ENCODE data around the gene ATAD3C. TPM values are rescaled to one million over a fixed set of nuclear protein-coding genes. Genes with fewer than 3 reads are reported as not detected.
"Not testable (repeated sequence)": the region's sequence is repeated elsewhere in the genome, so short reads cannot be mapped to it uniquely, and the experiment has no call there.

Gene ATAD3C
- total RNA-seq, 3 donors from 2014 or later (not counting 1 experiment from before 2014, with no cell fraction given) = 0.13 to 2.2 (median 1.5) TPM

DNA sequence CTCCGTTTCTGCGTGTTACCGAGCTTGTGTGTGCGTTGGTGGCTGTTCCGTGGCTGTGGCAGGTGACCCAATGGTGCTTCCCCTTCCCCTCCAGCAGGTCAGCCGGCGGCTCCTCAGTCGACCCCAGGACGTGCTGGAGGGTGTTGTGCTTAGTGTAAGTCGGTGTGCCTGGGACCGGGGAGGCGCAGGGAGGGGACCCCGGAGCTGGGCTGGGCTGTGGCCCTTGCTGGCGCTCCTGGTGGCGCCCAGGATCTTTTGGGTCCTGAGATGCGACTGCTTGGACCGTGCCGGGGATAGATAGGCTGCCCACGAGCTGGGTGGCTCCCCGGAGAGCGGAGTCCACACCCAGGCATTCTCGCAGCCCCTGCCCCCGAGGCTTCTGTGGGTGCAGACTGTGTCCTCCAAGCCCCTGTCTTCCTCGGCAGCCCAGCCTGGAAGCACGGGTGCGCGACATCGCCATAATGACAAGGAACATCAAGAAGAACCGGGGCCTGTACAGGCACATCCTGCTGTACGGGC is 5.9 kb downstream of the ATAD3C start:
- no peak overlapping the region for H3K4me3 Mint-ChIP-seq
- ATAC-seq = no peak
- no peak for DNase-seq
- no peaks in the 10 kb centered on the region for H3K4me1 Mint-ChIP-seq
- no peaks in the 10 kb centered on the region for H3K4me1 ChIP-seq (ENCODE audit: control insufficient read depth, insufficient read depth, low read length)
- no peaks in the 10 kb centered on the region for H3K36me3 ChIP-seq (ENCODE audit: control insufficient read depth, insufficient read depth, low read length)
- no peaks in the 10 kb centered on the region for H3K27me3 Mint-ChIP-seq (ENCODE audit: low read depth in 2 of 2)
- no peaks in the 10 kb centered on the region for H3K9me3 ChIP-seq (ENCODE audit: control insufficient read depth, insufficient read depth, low read length)
- no peak overlapping the region for H3K4me3 ChIP-seq (ENCODE audit: low read length)
- no peaks in the 10 kb centered on the region for H3K9me3 Mint-ChIP-seq
- TF ChIP-seq, protein P1, sequence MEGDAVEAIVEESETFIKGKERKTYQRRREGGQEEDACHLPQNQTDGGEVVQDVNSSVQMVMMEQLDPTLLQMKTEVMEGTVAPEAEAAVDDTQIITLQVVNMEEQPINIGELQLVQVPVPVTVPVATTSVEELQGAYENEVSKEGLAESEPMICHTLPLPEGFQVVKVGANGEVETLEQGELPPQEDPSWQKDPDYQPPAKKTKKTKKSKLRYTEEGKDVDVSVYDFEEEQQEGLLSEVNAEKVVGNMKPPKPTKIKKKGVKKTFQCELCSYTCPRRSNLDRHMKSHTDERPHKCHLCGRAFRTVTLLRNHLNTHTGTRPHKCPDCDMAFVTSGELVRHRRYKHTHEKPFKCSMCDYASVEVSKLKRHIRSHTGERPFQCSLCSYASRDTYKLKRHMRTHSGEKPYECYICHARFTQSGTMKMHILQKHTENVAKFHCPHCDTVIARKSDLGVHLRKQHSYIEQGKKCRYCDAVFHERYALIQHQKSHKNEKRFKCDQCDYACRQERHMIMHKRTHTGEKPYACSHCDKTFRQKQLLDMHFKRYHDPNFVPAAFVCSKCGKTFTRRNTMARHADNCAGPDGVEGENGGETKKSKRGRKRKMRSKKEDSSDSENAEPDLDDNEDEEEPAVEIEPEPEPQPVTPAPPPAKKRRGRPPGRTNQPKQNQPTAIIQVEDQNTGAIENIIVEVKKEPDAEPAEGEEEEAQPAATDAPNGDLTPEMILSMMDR (IDR thresholded peaks at IDR 0.05) = no peak
- intact Hi-C loops (cut with micrococcal nuclease) = no loop called here
- H3K27me3 ChIP-seq (ENCODE audit: control insufficient read depth, insufficient read depth, low read length) = no peaks in the 10 kb centered on the region
- no peak overlapping the region for H3K27ac Mint-ChIP-seq
- H3K27ac ChIP-seq (ENCODE audit: low read length) = no peak overlapping the region
- WGBS (ENCODE audit: insufficient coverage) = 87% methylated on average over 27 of the region's 30 CpGs
- no peaks in the 10 kb centered on the region for H3K36me3 Mint-ChIP-seq

DNA sequence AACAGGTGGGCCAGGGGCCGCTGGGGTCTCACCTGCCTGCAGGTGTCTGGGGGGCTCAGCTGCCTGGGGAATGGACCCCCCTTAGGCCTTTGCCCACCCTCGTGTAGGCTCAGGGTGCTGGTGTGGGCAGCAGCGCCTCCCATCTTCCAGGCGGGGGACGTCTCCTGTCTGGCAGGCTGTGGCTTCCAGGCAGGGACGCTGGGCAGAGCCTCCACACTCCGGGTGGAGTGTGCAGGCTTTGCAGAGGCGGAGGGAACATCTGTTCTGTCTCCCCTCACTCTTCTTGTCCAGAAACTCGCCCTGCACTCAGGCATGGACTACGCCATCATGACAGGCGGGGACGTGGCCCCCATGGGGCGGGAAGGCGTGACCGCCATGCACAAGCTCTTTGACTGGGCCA is 6.4 kb downstream of the ATAD3C start:
- H3K27ac ChIP-seq (ENCODE audit: low read length); H3K9me3 ChIP-seq (ENCODE audit: control insufficient read depth, insufficient read depth, low read length); H3K27me3 ChIP-seq (ENCODE audit: control insufficient read depth, insufficient read depth, low read length); H3K4me1 Mint-ChIP-seq; ATAC-seq; H3K36me3 Mint-ChIP-seq; DNase-seq; H3K27me3 Mint-ChIP-seq (ENCODE audit: low read depth in 2 of 2); H3K27ac Mint-ChIP-seq; H3K4me3 ChIP-seq (ENCODE audit: low read length); H3K36me3 ChIP-seq (ENCODE audit: control insufficient read depth, insufficient read depth, low read length); H3K4me1 ChIP-seq (ENCODE audit: control insufficient read depth, insufficient read depth, low read length); H3K9me3 Mint-ChIP-seq; H3K4me3 Mint-ChIP-seq; intact Hi-C loops (cut with micrococcal nuclease): not testable (repeated sequence)
- WGBS (ENCODE audit: insufficient coverage) = no CpG with 5 or more reads among the region's 15 CpGs

DNA sequence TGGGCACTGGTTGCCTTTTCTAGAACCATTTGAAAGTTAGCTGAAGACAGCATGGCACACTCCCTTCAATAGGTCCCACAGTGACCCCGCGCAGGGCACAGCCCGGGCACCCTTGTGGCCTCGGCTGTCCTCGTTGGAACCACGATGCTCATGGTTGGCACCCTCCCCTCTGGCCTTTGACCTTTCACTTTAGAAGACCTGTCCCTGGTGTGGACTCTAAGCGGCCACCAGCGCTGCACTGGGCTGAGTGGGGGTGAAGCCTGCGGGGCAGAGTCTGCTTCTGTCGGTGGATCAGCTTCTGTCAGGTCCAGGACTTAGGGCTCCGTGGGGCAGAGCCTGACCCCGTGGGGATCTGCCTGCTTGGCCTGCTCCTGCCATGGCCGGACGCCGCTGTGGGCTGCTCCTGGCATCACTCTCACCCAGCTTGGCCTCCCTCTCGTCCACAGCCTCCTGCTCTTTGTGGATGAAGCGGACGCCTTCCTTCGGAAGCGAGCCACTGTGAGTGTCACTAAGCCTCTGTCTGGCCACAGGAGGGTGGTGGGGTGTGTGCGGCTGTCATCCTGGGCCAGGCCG is 7.3 kb downstream of the ATAD3C start:
- H3K9me3 Mint-ChIP-seq; H3K27ac Mint-ChIP-seq; H3K9me3 ChIP-seq (ENCODE audit: control insufficient read depth, insufficient read depth, low read length); H3K36me3 ChIP-seq (ENCODE audit: control insufficient read depth, insufficient read depth, low read length); H3K27me3 ChIP-seq (ENCODE audit: control insufficient read depth, insufficient read depth, low read length); H3K27ac ChIP-seq (ENCODE audit: low read length); intact Hi-C loops (cut with micrococcal nuclease); H3K36me3 Mint-ChIP-seq; H3K4me3 Mint-ChIP-seq; ATAC-seq; H3K4me1 ChIP-seq (ENCODE audit: control insufficient read depth, insufficient read depth, low read length); DNase-seq; H3K4me1 Mint-ChIP-seq; H3K27me3 Mint-ChIP-seq (ENCODE audit: low read depth in 2 of 2); H3K4me3 ChIP-seq (ENCODE audit: low read length): not testable (repeated sequence)
- WGBS (ENCODE audit: insufficient coverage) = 86% methylated on average over 22 of the region's 22 CpGs

DNA sequence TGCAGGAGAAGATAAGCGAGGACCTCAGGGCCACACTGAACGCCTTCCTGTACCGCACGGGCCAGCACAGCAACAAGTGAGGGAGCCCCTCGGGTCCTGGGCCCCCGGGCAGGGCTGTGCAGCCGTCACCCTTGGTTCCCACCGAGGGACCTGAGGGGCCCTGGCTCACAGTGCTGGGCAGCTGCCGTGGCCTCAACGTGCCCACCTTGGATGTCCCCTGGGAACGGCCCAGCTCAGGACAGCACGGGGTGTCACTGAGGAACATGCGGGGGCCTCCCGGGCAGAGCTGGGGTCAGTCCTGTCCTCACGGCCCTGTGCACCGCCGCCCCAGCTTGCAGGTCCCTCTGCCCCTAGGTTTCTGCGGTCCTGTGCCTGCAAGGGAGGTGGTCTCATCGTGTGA is 9.7 kb downstream of the ATAD3C start:
- 92% methylated on average over 12 of the region's 19 CpGs for WGBS (ENCODE audit: insufficient coverage)
- H3K27ac ChIP-seq (ENCODE audit: low read length); H3K4me1 Mint-ChIP-seq; H3K4me1 ChIP-seq (ENCODE audit: control insufficient read depth, insufficient read depth, low read length); H3K9me3 Mint-ChIP-seq; H3K27ac Mint-ChIP-seq; H3K36me3 ChIP-seq (ENCODE audit: control insufficient read depth, insufficient read depth, low read length); H3K4me3 ChIP-seq (ENCODE audit: low read length); DNase-seq; H3K27me3 Mint-ChIP-seq (ENCODE audit: low read depth in 2 of 2); H3K9me3 ChIP-seq (ENCODE audit: control insufficient read depth, insufficient read depth, low read length); H3K4me3 Mint-ChIP-seq; ATAC-seq; H3K27me3 ChIP-seq (ENCODE audit: control insufficient read depth, insufficient read depth, low read length); H3K36me3 Mint-ChIP-seq; intact Hi-C loops (cut with micrococcal nuclease): not testable (repeated sequence)

DNA sequence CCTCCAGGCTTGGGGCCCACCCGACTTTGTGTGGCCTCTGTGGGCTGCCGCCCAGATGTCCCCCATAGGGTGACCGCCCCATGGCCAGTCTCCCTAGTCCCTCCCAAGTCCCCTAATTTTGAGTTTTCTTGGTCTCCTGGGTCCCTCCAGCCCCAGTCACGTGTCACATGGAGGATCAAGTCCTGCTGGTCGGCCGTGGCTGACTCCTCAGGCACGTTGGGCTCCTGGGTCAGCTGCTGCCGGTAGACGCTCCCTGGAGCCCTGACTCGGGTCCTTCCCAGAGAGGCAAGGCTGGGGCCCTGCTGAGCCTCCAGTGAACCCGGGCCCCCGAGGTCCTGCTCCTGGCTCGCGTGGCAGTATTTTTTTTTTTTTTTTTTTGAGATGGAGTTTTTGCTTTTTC is 10.2 kb downstream of the ATAD3C start:
- intact Hi-C loops (cut with micrococcal nuclease); H3K27ac ChIP-seq (ENCODE audit: low read length); H3K27ac Mint-ChIP-seq; H3K9me3 ChIP-seq (ENCODE audit: control insufficient read depth, insufficient read depth, low read length); H3K4me3 ChIP-seq (ENCODE audit: low read length); H3K4me1 Mint-ChIP-seq; H3K4me1 ChIP-seq (ENCODE audit: control insufficient read depth, insufficient read depth, low read length); H3K36me3 ChIP-seq (ENCODE audit: control insufficient read depth, insufficient read depth, low read length); DNase-seq; H3K9me3 Mint-ChIP-seq; H3K27me3 Mint-ChIP-seq (ENCODE audit: low read depth in 2 of 2); H3K4me3 Mint-ChIP-seq; H3K36me3 Mint-ChIP-seq; ATAC-seq; H3K27me3 ChIP-seq (ENCODE audit: control insufficient read depth, insufficient read depth, low read length): not testable (repeated sequence)
- 96% methylated on average over 13 of the region's 14 CpGs for WGBS (ENCODE audit: insufficient coverage)

All from natural killer cell (primary cell).